Measurements from ENCODE around the gene ATRN.
"Not testable (repeated sequence)": the region's sequence is repeated elsewhere in the genome, so short reads cannot be mapped to it uniquely, and the experiment has no call there.

ATRN gene

DNA sequence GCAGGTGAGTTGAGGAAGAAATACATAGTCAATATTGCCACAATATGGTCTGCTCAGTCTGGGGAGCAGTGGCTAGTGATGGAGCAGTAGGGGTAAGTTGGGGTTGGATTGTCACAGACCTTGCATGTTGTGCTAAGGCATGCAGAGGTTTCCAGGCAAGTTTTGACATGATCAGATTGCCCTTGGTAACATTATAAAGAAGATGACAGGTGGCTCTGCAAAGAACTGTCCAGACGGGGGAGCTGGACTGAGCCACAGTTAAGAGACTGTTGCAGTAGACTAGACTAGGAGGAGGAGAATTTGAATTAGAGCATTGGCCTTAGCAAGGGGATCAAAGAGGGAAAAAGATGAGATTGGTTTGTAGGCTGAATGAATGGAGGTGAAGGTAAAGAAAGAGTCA, 23.4 kb downstream of the ATRN start:
- no peak overlapping the region for H3K4me3 ChIP-seq (ENCODE audit: low read length)
- H3K9ac ChIP-seq (ENCODE audit: low read length) = no peak overlapping the region
- H3K36me3 ChIP-seq (ENCODE audit: control insufficient read depth, insufficient read depth, low read length) = no peaks in the 10 kb centered on the region
- no peaks in the 10 kb centered on the region for H3K27me3 ChIP-seq (ENCODE audit: control insufficient read depth, insufficient read depth, low read length)
- H3K27ac ChIP-seq (ENCODE audit: low read depth, low read length) = no peak overlapping the region
- no peaks in the 10 kb centered on the region for H3K4me1 ChIP-seq (ENCODE audit: control insufficient read depth, insufficient read depth, low read length)

DNA sequence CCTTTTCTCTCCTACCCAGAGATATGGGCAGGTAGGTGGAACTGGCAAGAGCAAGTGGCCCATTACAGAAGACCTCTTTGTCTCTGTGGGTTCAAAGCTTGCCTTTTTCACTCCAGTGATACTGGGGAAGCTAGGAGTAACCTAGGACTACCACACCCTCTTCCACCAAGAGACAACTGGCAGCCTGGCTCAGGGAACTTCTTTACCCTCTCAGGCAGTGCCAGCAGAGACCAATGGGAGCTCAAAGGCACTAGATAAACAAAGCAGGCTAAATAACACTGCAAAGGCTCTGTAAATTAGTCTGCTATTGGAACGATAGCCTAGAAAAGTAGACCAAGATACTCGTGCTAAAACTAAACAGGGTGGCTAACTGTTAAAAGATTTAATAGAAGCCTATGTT, 32.1 kb downstream of the ATRN start:
- Histone ChIP-seq H3K4me3 (ENCODE audit: low read length) (no peak overlapping the region), H3K9ac (ENCODE audit: low read length) (no peak overlapping the region), H3K27ac (ENCODE audit: low read depth, low read length) (no peak overlapping the region), H3K27me3 (ENCODE audit: control insufficient read depth, insufficient read depth, low read length) (no peaks in the 10 kb centered on the region), H3K4me1 (ENCODE audit: control insufficient read depth, insufficient read depth, low read length) (no peaks in the 10 kb centered on the region), H3K36me3 (ENCODE audit: control insufficient read depth, insufficient read depth, low read length) (no peaks in the 10 kb centered on the region)

DNA sequence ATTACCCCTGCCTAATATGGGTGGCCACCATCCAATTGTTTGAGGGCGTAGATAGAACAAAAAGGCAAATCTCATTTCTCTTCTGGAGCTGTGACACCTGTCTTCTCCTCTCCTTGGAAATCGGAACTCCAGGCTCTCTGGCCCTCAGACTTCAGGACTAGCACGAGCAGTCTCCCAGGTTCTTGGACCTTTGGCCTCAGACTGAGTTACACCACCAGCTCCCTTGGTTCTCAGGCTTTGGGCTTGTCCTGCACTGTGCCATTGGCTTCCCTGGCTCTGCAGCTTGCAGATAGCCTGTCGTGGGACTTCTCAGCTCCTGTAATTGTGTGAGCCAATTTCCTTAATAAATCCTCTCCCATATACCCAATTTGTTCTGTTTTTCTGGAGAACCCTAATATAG, 34.3 kb downstream of the ATRN start:
- no peak overlapping the region for H3K27ac ChIP-seq (ENCODE audit: low read depth, low read length)
- H3K27me3 ChIP-seq (ENCODE audit: control insufficient read depth, insufficient read depth, low read length) = no peaks in the 10 kb centered on the region
- no peak overlapping the region for H3K4me3 ChIP-seq (ENCODE audit: low read length)
- H3K36me3 ChIP-seq (ENCODE audit: control insufficient read depth, insufficient read depth, low read length) = no peaks in the 10 kb centered on the region
- no peak overlapping the region for H3K9ac ChIP-seq (ENCODE audit: low read length)
- no peaks in the 10 kb centered on the region for H3K4me1 ChIP-seq (ENCODE audit: control insufficient read depth, insufficient read depth, low read length)

DNA sequence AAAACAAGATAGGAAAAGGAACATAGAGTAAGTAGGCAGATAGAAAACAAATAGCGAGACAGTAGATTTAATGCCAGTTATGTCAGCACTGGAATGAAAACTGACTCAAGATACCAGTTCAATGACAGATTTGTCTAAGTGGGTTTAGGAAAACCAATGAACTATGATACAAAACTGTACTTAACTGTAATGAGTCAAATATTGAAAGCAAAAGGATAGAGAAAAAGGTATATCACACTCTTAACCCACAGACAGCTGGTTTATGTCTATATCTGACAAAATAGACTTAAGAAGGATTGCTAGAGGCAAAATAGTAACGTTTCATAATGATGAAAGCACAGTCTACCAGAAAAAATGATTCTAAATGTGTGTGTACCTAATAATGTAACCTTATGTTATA, 38.2 kb downstream of the ATRN start:
- Histone ChIP-seq H3K4me3 (ENCODE audit: low read length) (no peak overlapping the region), H3K27ac (ENCODE audit: low read depth, low read length) (no peak overlapping the region), H3K9ac (ENCODE audit: low read length) (no peak overlapping the region), H3K27me3 (ENCODE audit: control insufficient read depth, insufficient read depth, low read length) (no peaks in the 10 kb centered on the region), H3K36me3 (ENCODE audit: control insufficient read depth, insufficient read depth, low read length) (no peaks in the 10 kb centered on the region), H3K4me1 (ENCODE audit: control insufficient read depth, insufficient read depth, low read length) (no peaks in the 10 kb centered on the region)

DNA sequence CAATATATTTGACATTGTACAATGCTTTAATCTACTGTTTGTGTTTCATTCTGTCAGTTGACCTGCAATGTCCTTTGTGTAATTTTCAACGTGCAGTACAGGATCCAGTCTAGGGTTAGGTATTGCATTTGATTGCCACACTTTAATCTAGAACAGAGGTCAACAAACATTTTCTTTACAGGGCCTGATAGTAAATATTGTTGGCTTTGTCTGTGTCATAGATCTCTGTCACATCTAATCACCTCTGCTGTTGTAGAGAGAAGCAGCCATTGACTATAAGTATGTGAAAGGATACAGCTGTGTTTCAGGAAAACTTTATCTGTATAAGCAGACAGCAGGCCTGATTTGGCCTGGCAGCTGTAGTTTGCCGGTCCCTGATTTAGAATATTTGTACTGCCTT, 39.3 kb downstream of the ATRN start:
- H3K27me3 ChIP-seq (ENCODE audit: control insufficient read depth, insufficient read depth, low read length) = no peaks in the 10 kb centered on the region
- no peak overlapping the region for H3K9ac ChIP-seq (ENCODE audit: low read length)
- H3K4me1 ChIP-seq (ENCODE audit: control insufficient read depth, insufficient read depth, low read length) = no peaks in the 10 kb centered on the region
- no peak overlapping the region for H3K27ac ChIP-seq (ENCODE audit: low read depth, low read length)
- no peaks in the 10 kb centered on the region for H3K36me3 ChIP-seq (ENCODE audit: control insufficient read depth, insufficient read depth, low read length)
- H3K4me3 ChIP-seq (ENCODE audit: low read length) = no peak overlapping the region

DNA sequence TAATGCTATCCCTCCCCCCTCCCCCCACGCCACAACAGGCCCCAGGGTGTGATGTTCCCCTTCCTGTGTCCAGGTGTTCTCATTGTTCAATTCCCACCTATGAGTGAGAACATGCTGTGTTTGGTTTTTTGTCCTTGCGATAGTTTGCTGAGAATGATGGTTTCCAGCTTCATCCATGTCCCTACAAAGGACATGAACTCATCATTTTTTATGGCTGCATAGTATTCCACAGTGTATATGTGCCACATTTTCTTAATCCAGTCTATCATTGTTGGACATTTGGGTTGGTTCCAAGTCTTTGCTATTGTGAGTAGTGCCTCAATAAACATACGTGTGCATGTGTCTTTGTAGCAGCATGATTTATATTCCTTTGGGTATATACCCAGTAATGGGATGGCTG, 41.4 kb downstream of the ATRN start:
- H3K36me3 ChIP-seq (ENCODE audit: control insufficient read depth, insufficient read depth, low read length); H3K27me3 ChIP-seq (ENCODE audit: control insufficient read depth, insufficient read depth, low read length); H3K27ac ChIP-seq (ENCODE audit: low read depth, low read length); H3K9ac ChIP-seq (ENCODE audit: low read length); H3K4me1 ChIP-seq (ENCODE audit: control insufficient read depth, insufficient read depth, low read length); H3K4me3 ChIP-seq (ENCODE audit: low read length): not testable (repeated sequence)

DNA sequence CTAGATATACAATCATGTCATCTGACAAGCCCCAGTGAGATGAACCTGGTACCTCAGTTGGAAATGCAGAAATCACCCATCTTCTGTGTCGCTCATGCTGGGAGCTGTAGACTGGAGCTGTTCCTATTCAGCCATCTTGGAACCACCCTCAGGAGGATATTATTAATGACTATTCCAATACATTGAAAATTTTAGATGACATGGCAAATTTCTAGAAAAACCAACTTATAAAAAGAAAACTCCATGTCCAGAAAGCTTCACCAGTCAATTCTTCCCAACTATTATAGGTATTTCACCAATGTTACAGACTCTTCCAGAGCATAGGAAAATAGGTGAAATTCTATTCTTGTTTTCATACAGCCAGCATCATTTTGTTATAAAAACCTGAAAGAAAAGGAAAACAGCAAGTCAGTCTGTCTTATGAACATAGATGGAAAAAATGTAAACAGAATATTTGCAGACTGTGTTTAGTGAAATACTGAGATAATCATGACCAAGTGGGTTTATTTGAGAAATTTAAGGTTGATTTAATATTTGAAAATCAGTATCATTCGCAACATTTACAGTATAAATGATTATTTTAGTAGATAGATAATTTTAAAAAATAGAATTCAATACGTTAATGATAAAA, 43.3 kb downstream of the ATRN start:
- H3K36me3 ChIP-seq (ENCODE audit: control insufficient read depth, insufficient read depth, low read length) = no peaks in the 10 kb centered on the region
- H3K27me3 ChIP-seq (ENCODE audit: control insufficient read depth, insufficient read depth, low read length) = no peaks in the 10 kb centered on the region
- no peak overlapping the region for H3K9ac ChIP-seq (ENCODE audit: low read length)
- H3K27ac ChIP-seq (ENCODE audit: low read depth, low read length) = no peak overlapping the region
- no peaks in the 10 kb centered on the region for H3K4me1 ChIP-seq (ENCODE audit: control insufficient read depth, insufficient read depth, low read length)
- no peak overlapping the region for H3K4me3 ChIP-seq (ENCODE audit: low read length)

DNA sequence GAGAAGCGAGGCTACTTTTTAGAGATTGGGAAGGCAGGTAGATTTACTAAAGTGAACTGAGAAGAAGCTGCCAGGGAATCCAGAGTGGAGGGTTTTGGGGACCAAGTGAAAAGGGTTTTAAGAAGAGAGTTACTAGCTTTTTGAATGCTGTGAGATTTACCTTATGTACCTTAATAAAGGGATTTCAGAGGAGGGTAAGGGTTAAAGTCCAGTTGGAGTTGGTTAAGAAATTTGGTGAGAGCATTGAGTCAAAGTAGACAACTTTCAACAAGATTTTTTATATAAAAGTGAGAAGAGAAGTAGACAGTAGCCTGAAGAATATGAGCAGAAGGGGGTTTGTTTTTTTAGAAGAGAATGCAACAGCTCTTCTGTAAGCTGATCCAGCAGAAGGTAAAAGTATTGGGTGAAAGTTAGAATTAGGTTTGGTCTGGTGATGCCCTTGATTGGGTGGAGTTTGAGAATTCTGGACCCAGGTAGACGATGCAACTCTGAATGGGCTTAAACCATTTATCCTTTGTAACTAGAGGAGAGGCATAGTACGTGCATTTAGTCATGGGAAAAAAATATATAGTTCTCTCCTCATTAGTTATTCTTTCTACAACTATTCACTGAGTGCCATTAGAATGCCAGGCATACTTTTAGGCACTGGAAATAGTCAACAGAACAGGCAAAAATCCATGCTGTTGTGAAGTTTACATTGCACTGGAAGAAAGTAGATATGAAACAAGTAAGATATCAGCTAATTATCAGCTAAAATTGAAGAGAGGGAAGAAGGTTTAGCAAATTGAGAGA, 44.8 kb downstream of the ATRN start:
- no peaks in the 10 kb centered on the region for H3K4me1 ChIP-seq (ENCODE audit: control insufficient read depth, insufficient read depth, low read length)
- no peaks in the 10 kb centered on the region for H3K27me3 ChIP-seq (ENCODE audit: control insufficient read depth, insufficient read depth, low read length)
- H3K9ac ChIP-seq (ENCODE audit: low read length) = no peak overlapping the region

DNA sequence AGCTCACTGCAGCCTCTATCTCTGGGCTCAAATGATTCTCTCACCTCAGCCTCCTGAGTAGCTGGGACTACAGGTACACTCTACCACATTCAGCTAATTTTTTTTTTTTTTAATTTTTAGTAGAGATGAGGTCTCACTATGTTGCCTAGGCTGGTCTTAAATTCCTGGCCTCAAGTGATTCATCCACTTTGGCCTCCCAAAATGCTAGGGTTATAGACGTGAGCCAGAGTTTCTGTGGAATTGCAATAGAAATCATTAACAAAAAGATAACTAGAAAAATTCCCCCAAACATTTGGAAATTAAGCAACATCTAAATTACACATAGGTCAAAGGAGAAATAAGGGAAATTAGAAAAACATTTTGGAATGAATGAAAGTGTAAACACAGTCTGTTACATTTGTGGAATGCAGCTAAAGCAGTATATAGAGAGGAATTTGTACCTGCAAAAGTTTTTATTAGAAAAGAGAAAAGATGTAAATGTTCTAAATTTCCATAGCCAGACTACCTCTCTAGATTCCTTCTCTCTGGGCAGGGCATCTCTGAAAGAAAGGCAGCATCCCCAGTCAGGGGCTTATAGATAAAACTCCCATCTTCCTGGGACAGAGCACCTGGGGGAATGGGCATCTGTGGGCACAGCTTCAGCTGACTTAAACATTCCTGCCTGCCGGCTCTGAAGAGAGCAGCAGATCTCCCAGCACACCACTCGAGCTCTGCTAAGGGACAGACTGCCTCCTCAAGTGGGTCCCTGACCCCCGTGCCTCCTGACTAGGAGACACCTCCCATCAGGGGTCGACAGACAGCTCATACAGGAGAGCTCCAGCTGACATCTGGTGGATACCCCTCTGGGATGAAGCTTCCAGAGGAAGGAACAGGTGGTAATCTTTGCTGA, 51.3 kb downstream of the ATRN start:
- Histone ChIP-seq H3K4me1 (ENCODE audit: control insufficient read depth, insufficient read depth, low read length) (no peaks in the 10 kb centered on the region), H3K27me3 (ENCODE audit: control insufficient read depth, insufficient read depth, low read length) (no peaks in the 10 kb centered on the region), H3K4me3 (ENCODE audit: low read length) (no peak overlapping the region), H3K36me3 (ENCODE audit: control insufficient read depth, insufficient read depth, low read length) (no peaks in the 10 kb centered on the region), H3K9ac (ENCODE audit: low read length) (no peak overlapping the region), H3K27ac (ENCODE audit: low read depth, low read length) (no peak overlapping the region)

More for the DNA sequence above, 44.8 kb downstream of the ATRN start:
- H3K4me3 ChIP-seq (ENCODE audit: low read length) = no peak overlapping the region
- no peaks in the 10 kb centered on the region for H3K36me3 ChIP-seq (ENCODE audit: control insufficient read depth, insufficient read depth, low read length)
- H3K27ac ChIP-seq (ENCODE audit: low read depth, low read length) = no peak overlapping the region

DNA sequence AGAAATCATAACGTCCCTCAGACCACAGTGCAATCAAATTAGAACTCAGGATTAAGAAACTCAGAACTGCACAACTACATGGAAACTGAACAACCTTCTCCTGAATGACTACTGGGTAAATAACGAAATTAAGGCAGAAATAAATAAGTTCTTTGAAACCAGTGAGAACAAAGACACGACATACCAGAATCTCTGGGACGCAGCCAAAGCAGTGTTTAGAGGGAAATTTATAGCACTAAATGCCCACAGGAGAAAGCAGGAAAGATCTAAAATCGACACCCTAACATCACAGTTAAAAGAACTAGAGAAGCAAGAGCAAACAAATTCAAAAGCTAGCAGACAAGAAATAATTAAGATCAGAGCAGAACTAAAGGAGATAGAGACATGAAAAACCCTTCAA, 53.9 kb downstream of the ATRN start:
- H3K27me3 ChIP-seq (ENCODE audit: control insufficient read depth, insufficient read depth, low read length); H3K36me3 ChIP-seq (ENCODE audit: control insufficient read depth, insufficient read depth, low read length); H3K4me1 ChIP-seq (ENCODE audit: control insufficient read depth, insufficient read depth, low read length); H3K9ac ChIP-seq (ENCODE audit: low read length); H3K27ac ChIP-seq (ENCODE audit: low read depth, low read length); H3K4me3 ChIP-seq (ENCODE audit: low read length): not testable (repeated sequence)

DNA sequence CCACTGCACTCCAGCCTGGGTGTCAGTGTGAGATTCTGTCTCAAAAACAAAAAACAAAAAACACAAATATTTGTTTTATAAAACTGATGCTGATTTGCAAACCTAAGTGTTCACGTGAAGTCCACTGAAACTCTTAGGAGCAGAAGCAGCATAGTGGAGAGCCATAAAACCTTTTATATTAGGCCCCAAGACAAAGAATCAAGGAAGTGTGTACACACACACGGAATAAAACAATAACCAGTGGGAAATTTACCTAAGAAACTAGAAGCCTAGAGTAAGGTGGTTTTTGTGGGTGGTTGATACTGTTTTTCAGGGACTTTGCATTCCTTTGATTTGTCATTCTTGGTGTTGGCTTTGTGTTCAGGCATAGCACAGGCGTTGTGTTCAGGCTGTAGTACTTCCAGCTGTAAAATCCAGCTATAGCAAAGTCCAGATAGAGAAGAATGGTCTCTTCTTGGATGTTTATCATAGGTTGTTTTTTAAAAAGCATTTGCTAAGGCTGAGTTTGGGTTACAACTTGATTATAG, 61.3 kb downstream of the ATRN start:
- Histone ChIP-seq H3K4me1 (ENCODE audit: control insufficient read depth, insufficient read depth, low read length) (no peaks in the 10 kb centered on the region), H3K27ac (ENCODE audit: low read depth, low read length) (no peak overlapping the region), H3K27me3 (ENCODE audit: control insufficient read depth, insufficient read depth, low read length) (no peaks in the 10 kb centered on the region), H3K36me3 (ENCODE audit: control insufficient read depth, insufficient read depth, low read length) (no peaks in the 10 kb centered on the region), H3K9ac (ENCODE audit: low read length) (no peak overlapping the region), H3K4me3 (ENCODE audit: low read length) (no peak overlapping the region)

DNA sequence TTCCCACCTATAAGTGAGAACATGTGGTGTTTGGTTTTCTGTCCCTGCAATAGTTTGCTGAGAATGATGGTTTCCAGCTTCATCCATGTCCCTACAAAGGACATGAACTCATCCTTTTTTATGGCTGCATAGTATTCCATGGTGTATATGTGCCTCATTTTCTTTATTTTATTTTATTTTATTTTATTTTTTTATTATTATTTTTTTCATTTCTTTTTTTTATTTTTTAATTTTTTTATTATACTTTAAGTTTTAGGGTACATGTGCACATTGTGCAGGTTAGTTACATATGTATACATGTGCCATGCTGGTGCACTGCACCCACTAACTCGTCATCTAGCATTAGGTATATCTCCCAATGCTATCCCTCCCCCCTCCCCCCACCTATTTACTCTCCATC, 66.9 kb downstream of the ATRN start:
- H3K27me3 ChIP-seq (ENCODE audit: control insufficient read depth, insufficient read depth, low read length) = not testable (repeated sequence)

More for the DNA sequence above, 66.9 kb downstream of the ATRN start:
- not testable (repeated sequence) for H3K27ac ChIP-seq (ENCODE audit: low read depth, low read length); H3K36me3 ChIP-seq (ENCODE audit: control insufficient read depth, insufficient read depth, low read length); H3K4me3 ChIP-seq (ENCODE audit: low read length); H3K4me1 ChIP-seq (ENCODE audit: control insufficient read depth, insufficient read depth, low read length); H3K9ac ChIP-seq (ENCODE audit: low read length)

Measured in rectal smooth muscle tissue (tissue), 1 donor.